Measurements from ENCODE around the gene AUNIP. TPM values are rescaled to one million over a fixed set of nuclear protein-coding genes. Genes with fewer than 3 reads are reported as not detected.

The AUNIP gene
- total and polyA plus RNA-seq, 2 donors (not counting 3 experiments of a cell fraction or from before 2014, with no cell fraction given) = 1.8 to 4.5 TPM

DNA sequence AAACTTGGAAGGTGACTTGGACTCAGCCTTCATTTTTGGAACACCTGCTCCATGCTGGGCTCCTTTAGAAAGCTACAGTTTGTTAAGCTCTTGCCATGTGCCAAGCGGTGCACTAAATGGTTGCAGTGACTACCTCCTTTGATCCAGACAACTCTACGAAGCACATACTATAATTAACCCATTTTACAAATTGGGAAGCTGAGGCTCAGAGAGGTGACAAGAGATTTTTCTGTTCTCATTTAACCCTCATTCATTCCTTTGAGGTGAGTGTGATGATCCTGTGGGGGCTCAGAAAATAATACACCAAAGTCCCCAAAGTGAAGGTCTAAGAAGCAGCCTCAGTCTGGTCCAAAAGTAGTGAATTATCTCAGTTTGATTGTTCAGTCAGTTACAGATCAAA, 17.9 kb upstream of the AUNIP start:
- Histone ChIP-seq H2AFZ (ENCODE audit: low read depth, low read length) (no peak overlapping the region), H3K4me1 (ENCODE audit: control insufficient read depth, extremely low read depth, insufficient read depth, low read length) (peaks cover 7% of the 10 kb centered on the region), H3K36me3 (ENCODE audit: control insufficient read depth in 2 of 2, extremely low read depth in 1 of 2, insufficient read depth in 2 of 2, low read length in 2 of 2) (no peaks in the 10 kb centered on the region), H3K79me2 (ENCODE audit: control insufficient read depth, insufficient read depth, low read length) (no peaks in the 10 kb centered on the region), H3K9ac (replicated peaks; ENCODE audit: extremely low read depth, insufficient read depth, low read length) (no peak overlapping the region), H3K4me2 (ENCODE audit: insufficient read depth, low read length) (no peak overlapping the region), H3K27me3 (ENCODE audit: control insufficient read depth in 2 of 2, insufficient read depth in 2 of 2, low read length in 2 of 2) (no peaks in the 10 kb centered on the region), H3K27ac (ENCODE audit: insufficient read depth, low read depth, low read length) (no peak overlapping the region), H3K4me3 (replicated peaks in 1 of 3; ENCODE audit: insufficient read depth in 1 of 3, low read depth in 1 of 3, low read length in 3 of 3) (no peak overlapping the region), H4K20me1 (replicated peaks; ENCODE audit: control insufficient read depth, extremely low read depth, insufficient read depth, low read length) (no peaks in the 10 kb centered on the region), H3K9me1 (replicated peaks; ENCODE audit: control insufficient read depth, extremely low read depth, insufficient read depth, low read length) (no peaks in the 10 kb centered on the region), H3K9me3 (replicated peaks; ENCODE audit: control insufficient read depth, insufficient read depth, low read length) (no peaks in the 10 kb centered on the region)
- dilution Hi-C loops (cut with MboI; ENCODE audit: extremely low pct_ligation_motif_present, low sequenced_read_pairs) (loop anchor here (25.0 kb wide), 1 partner anchor 110 kb away; the partner anchor contains the start of gene PAFAH2), intact Hi-C loops (cut with micrococcal nuclease) (no loop called here)
- CTCF ChIA-PET = interaction anchor here (1.4 kb wide), 1 partner anchor 15 kb away, joined by 4 read pairs; no protein-coding TSS in a partner anchor
- POLR2A ChIA-PET = no interaction called here
- TF ChIP-seq POLR2A (IDR thresholded peaks at IDR 0.05; ENCODE audit: low read depth, low read length) = no peak
- no peak for TF ChIP-seq JUN (IDR thresholded peaks at IDR 0.05; ENCODE audit: borderline replicate concordance, insufficient read depth, insufficient read length, low read depth)
- no peak for TF ChIP-seq POLR2AphosphoS5 (IDR thresholded peaks at IDR 0.05; ENCODE audit: insufficient read depth, low read depth, low read length)
- TF ChIP-seq FOS (IDR thresholded peaks at IDR 0.05; ENCODE audit: borderline replicate concordance, insufficient read depth, low read length) = no peak
- TF ChIP-seq GATA2 (IDR thresholded peaks at IDR 0.05; ENCODE audit: insufficient read depth, insufficient read length, low read depth, low read length) = no peak
- TF ChIP-seq, protein P1, sequence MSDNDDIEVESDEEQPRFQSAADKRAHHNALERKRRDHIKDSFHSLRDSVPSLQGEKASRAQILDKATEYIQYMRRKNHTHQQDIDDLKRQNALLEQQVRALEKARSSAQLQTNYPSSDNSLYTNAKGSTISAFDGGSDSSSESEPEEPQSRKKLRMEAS (IDR thresholded peaks at IDR 0.05; ENCODE audit: insufficient read depth, insufficient read length) = no peak
- no peak for TF ChIP-seq EZH2 (IDR thresholded peaks at IDR 0.05; ENCODE audit: borderline replicate concordance, low read depth, low read length, severe bottlenecking)
- TF ChIP-seq, protein P2, sequence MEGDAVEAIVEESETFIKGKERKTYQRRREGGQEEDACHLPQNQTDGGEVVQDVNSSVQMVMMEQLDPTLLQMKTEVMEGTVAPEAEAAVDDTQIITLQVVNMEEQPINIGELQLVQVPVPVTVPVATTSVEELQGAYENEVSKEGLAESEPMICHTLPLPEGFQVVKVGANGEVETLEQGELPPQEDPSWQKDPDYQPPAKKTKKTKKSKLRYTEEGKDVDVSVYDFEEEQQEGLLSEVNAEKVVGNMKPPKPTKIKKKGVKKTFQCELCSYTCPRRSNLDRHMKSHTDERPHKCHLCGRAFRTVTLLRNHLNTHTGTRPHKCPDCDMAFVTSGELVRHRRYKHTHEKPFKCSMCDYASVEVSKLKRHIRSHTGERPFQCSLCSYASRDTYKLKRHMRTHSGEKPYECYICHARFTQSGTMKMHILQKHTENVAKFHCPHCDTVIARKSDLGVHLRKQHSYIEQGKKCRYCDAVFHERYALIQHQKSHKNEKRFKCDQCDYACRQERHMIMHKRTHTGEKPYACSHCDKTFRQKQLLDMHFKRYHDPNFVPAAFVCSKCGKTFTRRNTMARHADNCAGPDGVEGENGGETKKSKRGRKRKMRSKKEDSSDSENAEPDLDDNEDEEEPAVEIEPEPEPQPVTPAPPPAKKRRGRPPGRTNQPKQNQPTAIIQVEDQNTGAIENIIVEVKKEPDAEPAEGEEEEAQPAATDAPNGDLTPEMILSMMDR (IDR thresholded peaks at IDR 0.05; ENCODE audit: extremely low read depth in 1 of 2, insufficient read depth in 1 of 2, low read depth in 1 of 2, low read length in 2 of 2) = no peak
- no peak for TF ChIP-seq MYC (IDR thresholded peaks at IDR 0.05; ENCODE audit: low read depth, low read length)
- BruUV-seq (replicated peaks) = no TSS peak
- FAIRE-seq = no peak
- DNase-seq (ENCODE audit: low read depth, low spot score) = no peak
